ENCODE data around the gene MRPL2.
A peak's percentile ranks its signal among the peaks of the same experiment; 100 is the strongest.

Gene MRPL2

DNA sequence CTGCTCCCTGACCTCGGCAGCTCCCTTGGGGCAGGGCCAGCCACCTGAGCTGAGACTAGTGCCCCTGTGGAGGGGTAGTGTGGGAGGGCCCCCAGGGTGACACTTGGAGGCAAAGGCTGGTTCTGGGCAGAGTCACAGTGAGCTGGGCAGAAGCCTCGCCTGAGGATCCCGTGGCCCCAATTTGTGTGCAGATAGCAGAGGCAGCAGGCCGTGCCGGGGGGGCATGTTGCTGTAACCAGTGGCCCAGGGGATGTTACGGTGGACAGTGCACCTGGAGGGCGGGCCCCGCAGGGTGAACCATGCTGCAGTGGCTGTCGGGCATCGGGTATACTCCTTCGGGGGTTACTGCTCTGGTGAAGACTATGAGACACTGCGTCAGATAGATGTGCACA is 42.3 kb downstream of the MRPL2 start:
- no peak for DNase-seq

DNA sequence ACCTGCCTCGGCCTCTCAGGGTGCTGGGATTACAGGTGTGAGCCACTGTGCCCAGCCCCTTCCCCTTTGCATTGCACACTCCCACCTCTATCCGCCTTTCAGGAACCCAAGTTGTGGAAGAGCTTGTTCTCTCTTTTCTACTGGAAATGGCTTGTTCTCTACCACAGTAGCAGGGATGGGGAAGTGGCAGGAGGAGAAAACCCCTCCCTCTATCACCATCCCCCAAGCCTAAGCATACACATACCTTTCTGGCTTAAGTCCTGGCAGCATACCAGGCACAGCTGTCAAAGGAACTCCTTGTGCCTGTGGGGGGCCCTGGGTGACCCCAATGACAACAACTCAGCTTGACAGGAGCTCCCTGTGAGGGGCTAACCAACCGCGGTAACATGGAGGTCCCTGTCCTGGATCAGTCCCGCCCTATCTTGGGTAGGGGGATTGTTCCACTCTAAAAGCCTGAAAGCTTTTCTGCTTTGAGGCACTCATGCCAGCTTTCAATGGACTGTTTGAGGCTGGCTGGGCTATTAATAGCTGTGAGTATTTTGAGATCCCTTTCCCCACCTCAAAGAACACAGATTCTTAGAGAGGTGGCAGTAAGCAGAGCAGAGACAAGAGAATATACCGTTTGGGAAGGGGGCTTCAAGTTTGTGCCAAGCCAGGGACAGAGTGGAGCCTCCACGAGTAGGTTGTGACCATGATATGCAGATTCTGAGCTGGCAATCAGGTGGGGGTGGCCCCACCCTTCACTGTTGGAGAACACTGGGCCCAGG is 42.9 kb downstream of the MRPL2 start:
- no peak for DNase-seq

DNA sequence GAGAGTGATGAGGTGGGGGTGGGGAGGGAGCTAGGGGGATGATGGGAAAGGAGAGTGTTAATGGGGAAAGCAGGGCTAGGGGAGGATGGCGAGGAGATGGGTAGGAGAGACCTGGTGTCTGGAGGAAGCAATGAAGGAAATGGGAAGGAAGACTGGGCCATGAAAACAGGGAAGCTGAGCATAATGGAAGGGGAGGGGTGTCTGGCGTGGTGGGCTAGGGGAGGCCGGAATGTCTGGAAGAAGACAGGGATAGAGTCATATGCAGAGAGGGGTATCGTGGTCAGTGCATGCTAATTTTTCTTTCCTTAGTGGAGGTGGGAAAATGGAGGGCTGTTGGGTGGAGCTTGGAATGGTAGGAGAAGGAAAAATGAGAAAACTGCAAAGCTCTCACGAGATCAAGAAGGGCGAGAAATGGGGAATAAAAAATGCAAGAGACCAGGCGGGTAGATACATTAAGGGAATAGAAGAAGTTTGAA is 44.8 kb downstream of the MRPL2 start:
- DNase-seq = no peak

DNA sequence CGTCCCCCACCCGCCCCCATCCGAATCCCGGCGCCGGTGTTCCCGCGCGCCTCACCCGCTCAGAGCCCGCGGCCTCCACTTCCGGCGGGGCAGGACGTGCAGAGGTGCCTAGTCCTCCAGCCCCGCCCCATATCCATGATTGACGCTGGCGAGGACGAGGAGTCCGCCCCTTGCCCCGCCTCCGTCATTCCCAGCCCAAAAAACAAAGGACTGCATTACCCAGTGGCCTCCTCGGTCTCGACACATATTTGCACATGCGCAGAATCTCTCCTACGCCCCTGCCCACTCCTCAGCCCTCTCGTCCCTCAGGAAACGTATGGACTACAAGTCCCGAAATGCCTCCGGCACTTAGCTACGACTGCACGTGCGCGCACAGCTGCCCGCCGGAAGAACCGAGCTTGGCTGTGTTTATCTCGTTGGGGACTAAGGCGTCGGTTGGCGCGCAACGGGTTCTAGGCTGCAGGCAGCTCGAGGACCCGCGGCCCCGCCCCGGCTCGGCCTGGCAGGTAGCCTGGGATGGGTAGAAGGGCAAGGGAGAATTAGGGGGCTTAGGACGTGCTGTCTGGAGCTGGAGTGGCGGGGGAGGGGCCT is 45.3 kb downstream of the MRPL2 start, which contains the start of the genes KLHDC3 and MEA1:
KLHDC3 (plus strand) TSS at position 407 of the 591 bp plus-strand sequence. CDS start 2,944 bp downstream, outside the sequence.
MEA1 (minus strand) TSS at position 104 of the 591 bp plus-strand sequence. CDS start 133 bp downstream, outside the sequence.
- DNase-seq = peak; percentile 99

DNA sequence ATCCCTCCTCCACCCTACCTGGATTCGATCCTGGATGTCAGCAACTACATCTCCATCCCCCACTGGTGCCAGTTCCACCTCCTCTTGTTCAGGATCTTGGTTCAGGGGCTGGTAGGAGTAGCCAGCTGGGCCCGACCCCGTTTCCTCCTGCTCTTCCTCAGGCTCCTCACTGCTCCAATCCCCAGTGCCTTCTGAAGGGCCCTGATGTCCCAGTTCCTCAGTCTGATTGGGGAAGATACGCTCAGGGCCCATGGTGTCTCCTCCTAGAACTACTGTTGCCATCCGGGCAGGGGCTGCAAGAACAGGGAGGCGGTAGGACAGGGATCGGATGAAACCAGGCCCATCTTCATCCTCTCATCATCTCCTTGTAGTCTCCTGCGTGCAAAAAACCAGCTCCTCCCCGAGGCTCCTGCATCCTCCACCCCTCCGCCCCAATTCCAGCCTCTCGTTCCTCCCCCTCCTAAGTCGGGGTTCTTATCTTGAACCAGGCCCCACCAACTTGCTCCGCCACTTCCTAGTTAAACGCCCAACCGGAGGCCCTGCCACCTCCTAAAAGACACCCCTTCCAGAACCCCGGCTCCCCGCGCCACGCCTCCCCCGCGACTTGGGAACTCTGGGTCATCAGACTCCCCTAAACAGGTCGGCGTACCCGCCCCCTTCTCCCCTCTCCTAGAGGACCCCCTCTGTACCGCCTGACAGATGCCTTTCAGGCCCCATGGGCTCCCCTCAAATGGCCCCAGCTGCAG is 46.0 kb downstream of the MRPL2 start:
- no peak for DNase-seq

DNA sequence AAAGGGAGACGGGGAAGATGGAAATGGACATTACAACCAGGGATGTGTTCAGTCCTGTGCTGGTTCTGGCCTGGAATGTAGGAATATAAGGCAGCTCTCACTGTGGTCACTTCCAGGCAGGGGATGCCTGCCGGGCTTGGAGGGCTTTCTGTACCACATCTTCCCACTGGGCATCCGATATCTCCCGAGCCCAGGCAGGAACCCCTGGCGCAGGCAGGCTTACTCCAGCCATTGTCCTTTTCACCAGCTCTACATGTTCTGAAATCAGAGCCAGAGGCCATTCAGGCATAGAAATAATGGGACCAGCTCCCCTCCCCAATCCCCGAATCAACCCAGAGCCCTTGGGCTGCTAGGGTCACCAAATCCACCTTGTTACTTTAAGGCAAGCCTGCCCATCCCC is 46.9 kb downstream of the MRPL2 start:
- DNase-seq = no peak

DNA sequence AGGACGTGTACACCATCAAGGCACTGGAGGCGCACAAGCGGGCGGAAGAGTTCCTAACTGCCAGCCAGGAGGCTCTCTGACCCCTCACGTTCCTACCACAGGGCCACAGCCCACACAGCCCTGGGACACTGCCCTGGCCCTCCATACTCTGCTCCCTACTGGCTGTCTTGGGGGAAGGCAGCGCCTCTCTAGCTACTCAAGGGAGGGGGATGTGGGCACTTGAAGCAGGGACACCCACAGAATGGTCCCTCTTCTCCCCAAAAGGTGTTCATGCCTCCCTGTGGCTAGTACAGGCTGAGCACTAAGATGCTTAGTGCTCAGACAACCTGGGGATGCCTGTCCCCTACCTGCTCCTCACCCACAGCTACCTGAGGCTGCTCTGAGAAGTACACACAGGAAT is 48.0 kb downstream of the MRPL2 start:
- no peak for DNase-seq

DNA sequence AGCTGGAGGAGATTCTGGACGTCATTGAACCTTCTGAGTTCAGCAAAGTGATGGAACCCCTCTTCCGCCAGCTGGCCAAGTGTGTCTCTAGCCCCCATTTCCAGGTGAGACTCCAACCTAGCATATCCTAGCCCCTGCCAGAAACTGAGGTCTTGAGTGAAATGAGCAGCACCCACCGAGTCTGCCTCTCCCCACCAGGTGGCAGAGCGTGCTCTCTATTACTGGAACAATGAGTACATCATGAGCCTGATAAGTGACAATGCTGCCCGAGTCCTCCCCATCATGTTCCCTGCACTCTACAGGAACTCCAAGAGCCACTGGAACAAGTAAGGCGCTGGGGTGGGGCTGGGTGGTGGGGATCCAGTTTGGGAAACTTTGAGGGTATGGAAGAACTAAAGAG is 50.1 kb downstream of the MRPL2 start:
- DNase-seq = no peak

DNA sequence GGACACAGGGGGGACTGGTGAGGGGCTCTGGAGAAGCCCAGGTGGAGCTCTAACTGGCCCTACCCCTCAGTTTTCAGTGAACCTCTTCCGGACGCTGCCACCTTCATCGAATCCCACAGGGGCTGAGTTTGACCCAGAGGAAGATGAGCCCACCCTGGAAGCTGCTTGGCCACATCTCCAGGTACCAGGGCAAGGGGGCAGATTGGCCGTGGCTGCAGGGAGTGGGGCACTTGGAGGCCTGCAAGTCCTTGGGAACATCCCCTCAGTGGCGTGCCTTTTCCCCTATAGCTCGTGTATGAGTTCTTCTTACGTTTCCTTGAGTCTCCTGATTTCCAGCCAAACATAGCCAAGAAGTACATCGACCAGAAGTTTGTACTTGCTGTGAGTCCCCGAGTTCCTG is 52.1 kb downstream of the MRPL2 start:
- DNase-seq = no peak

DNA sequence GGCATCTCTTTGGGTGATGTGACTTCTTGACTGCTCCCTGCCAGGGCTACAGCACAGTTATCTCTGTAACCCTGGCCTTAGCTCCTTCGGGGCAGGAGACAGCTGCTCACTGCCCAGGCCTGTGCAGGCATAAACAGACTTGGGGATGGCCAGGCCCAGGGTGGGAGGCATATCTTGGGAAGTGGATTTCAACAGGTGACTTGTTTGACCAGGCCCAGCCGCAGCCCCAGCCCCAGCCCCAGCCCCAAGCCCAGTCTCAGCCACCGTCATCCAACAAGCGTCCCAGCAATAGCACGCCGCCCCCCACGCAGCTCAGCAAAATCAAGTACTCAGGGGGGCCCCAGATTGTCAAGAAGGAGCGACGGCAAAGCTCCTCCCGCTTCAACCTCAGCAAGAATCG is 53.0 kb downstream of the MRPL2 start:
- DNase-seq = no peak

DNA sequence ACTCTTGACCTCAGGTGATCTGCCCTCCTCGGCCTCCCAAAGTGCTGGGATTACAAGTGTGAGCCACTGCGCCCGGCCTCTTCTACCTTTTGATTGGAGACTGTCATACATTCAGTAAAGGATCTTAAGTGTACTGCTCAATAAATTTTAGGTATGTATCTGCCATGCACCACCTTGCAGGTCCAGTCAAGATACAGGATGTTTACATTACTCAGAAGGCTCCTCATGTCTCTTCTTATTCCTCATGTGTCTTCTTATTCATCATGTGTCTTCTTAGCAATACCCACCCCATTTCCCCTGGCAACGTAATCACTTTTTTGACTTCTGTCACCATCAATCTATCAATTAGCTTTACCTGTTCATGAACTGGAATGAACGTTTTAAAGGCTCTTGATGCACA is 53.4 kb downstream of the MRPL2 start:
- DNase-seq = no peak
